Left colon (tissue), 2 donors: ENCODE data around the gene SNX30. TPM values are rescaled to one million over a fixed set of nuclear protein-coding genes. Genes with fewer than 3 reads are reported as not detected.

ENCODE experiments used
- ATAC-seq: fragments of 200-7000 bp; cut with Tn5 transposase; one replicate; pipeline ENCODE4 v1.9.1; 2020; ENCODE audit warnings: mild to moderate bottlenecking, moderate library complexity
- DNase-seq, 2 donors: peaks; one replicate each; pipeline ENCODE4 v3.0.0-alpha.2; 2020
- intact Hi-C, 2 donors: fragments of 100-400 bp; cut with DNase I in 1 of 2; cut with micrococcal nuclease in 1 of 2; formaldehyde crosslinking; loops; one replicate each; pipeline versions ENCODE4 v1.11.2 to v1.14.0; 2022; cut with DNase I, micrococcal nuclease
- total RNA-seq, 2 donors: library from RNA; stranded (reverse); fragmentation: NEBNext Ultra II Directional; extraction: Animal tissue kit (Norgen Biotek cat#: 25700); gene quantifications; one replicate each; pipeline ENCODE4 v1.2.1, GENCODE V29; 2021
- donor health status: DM: no; HTN: no; CAD: no.
- donor health status: DM: yes; HTN: yes; CAD: no.

The SNX30 gene
- total RNA-seq, 2 donors from 2014 or later = 30.7 to 35.3 TPM

GRCh38 chr9:112864982-112865381 lies 114.4 kb downstream of the SNX30 start:
- ATAC-seq (no peak), DNase-seq (no peak)
- intact Hi-C loops = no loop called here

- DNase-seq = peak in 1 of 2 donors; percentile 35
- intact Hi-C loops = no loop called here
- ATAC-seq = peak; percentile 46
These were observed 116.2 kb downstream of the SNX30 start for GRCh38 chr9:112866662-112867274.

GRCh38 chr9:112867275-112867991 lies 116.9 kb downstream of the SNX30 start:
- DNase-seq = peak in 1 of 2 donors; percentile 58
- ATAC-seq = peak; percentile 90
- intact Hi-C loops = no loop called here

- ATAC-seq = no peak
- DNase-seq = no peak
- intact Hi-C loops = no loop called here
These were observed 117.9 kb downstream of the SNX30 start for GRCh38 chr9:112868461-112868860.

- DNase-seq (no peak), ATAC-seq (no peak)
- intact Hi-C loops = no loop called here
These were observed 118.5 kb downstream of the SNX30 start for GRCh38 chr9:112869041-112869529.

GRCh38 chr9:112869917-112870316 lies 119.4 kb downstream of the SNX30 start:
- intact Hi-C loops = no loop called here
- DNase-seq = no peak
- ATAC-seq = no peak

- intact Hi-C loops = no loop called here
- DNase-seq (no peak), ATAC-seq (no peak)
These were observed 120.0 kb downstream of the SNX30 start for GRCh38 chr9:112870556-112870955.

- intact Hi-C loops = no loop called here
- no peak for DNase-seq
- no peak for ATAC-seq
These were observed 121.5 kb downstream of the SNX30 start for GRCh38 chr9:112872019-112872418.

- no peak for DNase-seq
- no peak for ATAC-seq
- intact Hi-C loops = no loop called here
These were observed 123.3 kb downstream of the SNX30 start for GRCh38 chr9:112873773-112874405.

- DNase-seq (no peak), ATAC-seq (no peak)
- intact Hi-C loops = no loop called here
These were observed 128.2 kb downstream of the SNX30 start for GRCh38 chr9:112878752-112879151.

- intact Hi-C loops = no loop called here
- DNase-seq = no peak
- no peak for ATAC-seq
These were observed 130.1 kb downstream of the SNX30 start for GRCh38 chr9:112880650-112881049.

- ATAC-seq = no peak
- intact Hi-C loops = no loop called here
- DNase-seq = no peak
These were observed 130.8 kb downstream of the SNX30 start for GRCh38 chr9:112881331-112881730.

- ATAC-seq (no peak), DNase-seq (no peak)
- intact Hi-C loops = no loop called here
These were observed 133.5 kb downstream of the SNX30 start for GRCh38 chr9:112884101-112884500.

- intact Hi-C loops = no loop called here
- ATAC-seq = no peak
- no peak for DNase-seq
These were observed 134.2 kb downstream of the SNX30 start for GRCh38 chr9:112884721-112885120.

GRCh38 chr9:112885324-112885723 lies 134.8 kb downstream of the SNX30 start:
- intact Hi-C loops = no loop called here
- DNase-seq = no peak
- ATAC-seq = no peak

- ATAC-seq = no peak
These were observed 135.8 kb downstream of the SNX30 start for GRCh38 chr9:112886351-112886750.

GRCh38 chr9:112887381-112887780 lies 136.8 kb downstream of the SNX30 start:
- ATAC-seq (no peak), DNase-seq (no peak)
- intact Hi-C loops = no loop called here

More at GRCh38 chr9:112886351-112886750, 135.8 kb downstream of the SNX30 start:
- no peak for DNase-seq
- intact Hi-C loops = no loop called here

GRCh38 chr9:112890106-112891081 lies 139.8 kb downstream of the SNX30 start, which contains the start of gene SLC46A2:
TSS of gene SLC46A2 (minus strand) at chr9:112890876. CDS start at chr9:112890681, 195 bp downstream.
- peak; percentile 55 for ATAC-seq
- DNase-seq = peak in 1 of 2 donors; percentile 9
- intact Hi-C loops = no loop called here

GRCh38 chr9:112891521-112891920 lies 141.0 kb downstream of the SNX30 start:
- intact Hi-C loops = no loop called here
- ATAC-seq (no peak), DNase-seq (no peak)
